T follicular helper cell (primary cell): ENCODE results near the gene ERAL1.
"Not testable (repeated sequence)": the region's sequence is repeated elsewhere in the genome, so short reads cannot be mapped to it uniquely, and the experiment has no call there.

Experiments used
- DNase-seq: peaks from one replicate; pipeline ENCODE4 v3.0.0-alpha.2; 2020; ENCODE audit warnings: low read depth

Gene ERAL1

DNA sequence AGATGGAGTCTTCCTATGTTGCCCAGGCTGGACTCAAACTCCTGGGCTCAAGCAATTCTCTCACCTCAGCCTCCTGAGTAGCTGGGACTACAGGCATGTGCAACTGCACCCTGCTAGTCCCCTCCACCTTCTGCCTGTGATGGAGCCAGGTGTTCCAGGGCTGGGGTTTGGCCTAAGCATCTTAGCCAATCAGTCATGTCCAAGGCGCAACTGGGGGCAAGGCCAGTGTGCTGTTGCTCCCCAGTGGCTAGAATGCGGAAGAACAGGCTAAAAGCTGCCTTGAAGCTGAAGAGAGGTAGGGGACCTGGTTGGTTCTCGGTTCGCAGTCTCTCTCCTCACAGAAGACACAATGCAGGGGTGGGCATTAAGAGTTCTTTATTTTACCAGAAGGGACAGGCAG lies 24.2 kb downstream of the ERAL1 start:
- no peak for DNase-seq

DNA sequence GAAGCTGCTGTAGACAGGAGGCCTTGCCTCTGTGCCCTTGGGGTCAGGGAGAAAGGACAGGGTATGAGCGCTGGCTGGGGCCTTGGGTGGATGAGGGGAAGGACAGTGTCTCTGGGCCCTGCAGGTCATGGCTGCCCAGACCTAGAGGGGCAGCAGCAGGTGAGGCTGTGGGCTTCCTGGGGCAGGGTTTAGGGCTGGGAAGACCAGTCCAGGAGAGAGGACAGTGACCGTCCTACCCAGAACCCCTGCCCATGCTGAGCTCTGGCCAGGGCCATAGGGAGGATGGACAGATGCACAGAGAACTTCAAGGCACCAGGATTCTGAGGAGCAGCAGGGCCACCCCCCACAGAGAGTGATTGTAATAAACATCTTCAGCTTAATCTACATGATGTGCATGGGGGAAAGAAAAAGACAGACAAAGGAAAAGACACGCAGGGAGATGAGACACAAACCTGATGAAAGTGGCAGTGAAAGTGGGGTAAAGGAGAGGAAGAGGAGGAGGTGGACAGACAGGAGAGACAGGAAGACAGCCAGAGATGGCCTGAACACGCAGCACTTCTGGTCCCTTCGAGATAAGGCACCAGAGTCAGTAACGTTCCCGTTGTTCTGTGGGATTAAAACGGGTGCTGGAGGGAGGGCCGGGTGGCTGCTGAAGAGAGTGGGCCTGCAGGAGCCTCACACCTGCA lies 25.2 kb downstream of the ERAL1 start:
- DNase-seq, result no peak

GRCh38 chr17:28880572-28880945 lies 25.7 kb downstream of the ERAL1 start:
- DNase-seq, result no peak

GRCh38 chr17:28881533-28882056 lies 26.8 kb downstream of the ERAL1 start:
- DNase-seq, result no peak

DNA sequence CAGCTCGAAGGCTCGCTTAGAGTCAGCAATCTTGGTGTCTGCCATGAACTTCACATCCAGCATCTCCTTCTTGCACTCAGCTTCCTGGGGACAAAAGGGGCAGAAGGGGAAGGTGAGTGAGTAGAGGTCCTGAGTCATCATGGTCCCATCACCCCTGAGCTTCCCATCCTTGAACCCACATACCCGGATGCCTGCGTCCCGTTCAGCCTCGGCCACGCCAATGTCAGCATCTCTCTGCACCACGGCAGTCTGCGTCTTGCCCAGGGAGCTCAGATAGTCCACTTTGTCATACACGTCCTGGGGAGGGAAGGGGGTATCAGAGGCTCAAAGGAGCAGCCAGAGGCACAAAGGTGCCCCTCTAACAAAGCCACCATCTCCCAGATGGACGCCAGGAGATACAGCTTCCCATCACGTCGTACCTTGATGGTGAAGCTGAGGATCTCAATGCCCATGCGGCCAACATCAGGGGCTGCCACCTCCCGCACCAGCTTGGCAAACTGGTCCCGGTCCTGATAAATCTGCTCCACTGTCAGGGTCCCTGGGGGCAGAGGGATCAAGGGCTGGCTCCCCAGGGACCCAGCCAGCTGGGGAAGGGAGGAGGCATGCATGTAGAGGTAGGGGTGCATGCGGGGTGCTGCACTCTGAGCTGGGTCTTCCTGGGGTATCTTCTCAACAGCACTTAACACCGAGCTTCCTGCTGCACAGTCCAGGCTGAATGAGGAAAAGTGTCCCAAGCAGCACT lies 27.5 kb downstream of the ERAL1 start:
- no peak for DNase-seq

DNA sequence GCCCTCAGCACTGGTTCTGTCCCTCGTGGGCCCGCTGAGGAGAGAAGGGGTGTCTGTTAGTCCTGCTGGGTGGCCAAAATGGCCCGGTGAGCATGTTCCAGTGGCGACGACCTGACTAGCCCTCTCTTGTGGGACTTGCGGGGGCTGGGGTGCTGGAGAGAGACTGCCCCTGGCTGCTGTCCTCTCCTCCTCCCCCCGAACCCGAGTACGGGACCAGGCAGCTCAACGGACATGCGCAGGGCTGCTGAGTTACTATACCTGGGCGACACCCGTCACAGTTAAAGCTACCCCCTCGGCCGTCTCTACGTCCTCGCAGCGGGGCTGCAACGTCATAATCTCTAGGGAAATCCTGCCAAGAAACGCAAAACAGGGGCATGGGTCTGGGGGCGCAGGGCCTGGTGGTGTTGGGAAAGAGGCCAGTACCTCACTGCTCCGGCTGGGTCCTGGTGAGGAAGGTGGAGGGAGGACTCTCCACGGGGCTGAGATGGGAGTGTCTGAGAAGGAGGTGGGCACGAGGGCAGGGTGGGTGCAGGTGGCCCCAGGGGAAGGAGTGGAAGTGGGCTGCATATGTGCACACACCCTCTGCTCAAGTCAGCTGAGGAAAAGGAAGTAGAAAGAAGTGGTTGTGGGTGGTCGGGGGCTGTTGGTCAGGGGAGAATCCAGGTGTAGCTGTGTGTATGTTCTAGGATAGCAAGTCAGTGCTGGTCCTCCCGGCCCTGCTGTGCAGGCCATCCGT lies 29.3 kb downstream of the ERAL1 start:
- DNase-seq, result no peak

DNA sequence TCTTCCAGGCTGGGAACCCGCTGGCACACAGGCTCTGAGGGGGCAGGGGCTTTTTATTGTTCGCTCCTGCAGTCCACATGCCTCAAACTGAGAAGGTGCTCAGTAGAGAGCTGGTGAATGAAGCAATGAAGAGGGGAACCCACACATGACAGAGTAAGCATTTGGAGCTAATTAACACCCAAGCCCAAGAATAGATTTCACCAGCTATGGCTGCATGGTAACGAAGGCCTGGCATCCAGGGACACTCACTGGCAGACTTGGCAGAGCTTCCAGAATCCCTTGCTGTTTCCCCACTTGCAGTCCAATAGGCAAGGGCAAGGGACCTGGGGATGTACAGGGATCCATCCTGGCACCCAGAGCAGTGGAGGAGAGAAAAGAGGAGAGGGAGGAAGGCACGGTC lies 30.5 kb downstream of the ERAL1 start:
- DNase-seq, result no peak

DNA sequence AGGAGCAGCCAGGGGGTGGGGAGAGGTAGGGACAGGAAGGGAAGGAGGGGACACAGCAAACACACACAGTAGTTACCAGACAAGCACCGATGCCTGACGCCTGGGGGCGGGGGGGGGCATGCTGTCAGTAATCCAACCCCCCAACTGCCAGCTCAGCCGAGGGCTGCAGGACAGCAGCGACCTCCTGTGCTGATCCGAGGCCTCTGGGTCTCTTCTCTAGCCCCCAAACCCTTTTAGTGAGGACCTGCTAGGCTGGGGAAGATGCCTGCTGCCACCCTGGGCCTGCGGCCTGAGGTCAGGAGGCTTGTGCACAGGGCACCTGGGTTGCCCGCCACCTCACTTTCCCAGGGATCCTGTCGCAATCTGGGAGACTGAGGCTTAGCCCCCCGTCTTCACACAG lies 31.1 kb downstream of the ERAL1 start:
- no peak for DNase-seq

- DNase-seq, result no peak
Observed at GRCh38 chr17:28887871-28888471, 33.2 kb downstream of the ERAL1 start.

DNA sequence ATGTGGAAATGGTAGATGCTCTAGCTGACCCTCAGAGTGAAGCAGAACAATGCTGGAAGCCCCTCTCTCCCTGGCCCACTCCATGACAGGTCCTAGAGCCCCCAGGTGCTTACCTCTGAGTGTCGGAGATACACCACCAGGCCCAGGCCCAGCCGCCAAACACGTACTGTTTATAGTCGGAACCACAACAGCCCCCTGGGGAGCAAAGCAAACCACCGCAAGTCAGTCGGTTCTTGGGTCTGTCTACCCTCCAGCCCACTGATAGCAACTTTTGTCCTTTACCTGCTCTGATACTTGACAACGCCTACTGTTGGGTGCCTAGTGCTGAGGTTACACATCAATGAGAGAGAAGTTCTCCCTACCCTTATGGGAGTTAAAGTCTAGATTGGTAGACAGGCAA lies 34.0 kb downstream of the ERAL1 start:
- DNase-seq, result no peak

DNA sequence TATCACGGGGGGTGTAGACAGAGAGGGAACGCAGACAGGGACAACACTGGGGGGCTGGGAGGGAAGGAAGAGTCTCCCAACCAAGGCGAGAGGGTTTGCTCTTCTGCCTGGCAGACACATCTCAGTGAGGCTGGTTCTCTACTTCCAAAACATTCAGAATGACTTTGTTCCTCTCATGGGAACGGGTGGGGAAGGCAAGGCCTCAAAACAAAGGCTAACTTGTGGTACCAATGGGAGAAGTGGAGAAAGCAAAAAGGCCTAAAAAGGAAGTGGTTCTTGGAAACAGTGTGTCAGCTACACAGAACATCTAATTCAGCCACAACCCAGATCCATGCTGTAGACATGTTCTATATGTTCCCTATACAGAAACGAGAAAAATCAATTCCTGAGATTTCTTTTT lies 35.2 kb downstream of the ERAL1 start:
- no peak for DNase-seq

GRCh38 chr17:28891201-28891600 lies 36.4 kb downstream of the ERAL1 start:
- DNase-seq, result no peak

- DNase-seq, result no peak
Observed at GRCh38 chr17:28892024-28892423, 37.2 kb downstream of the ERAL1 start.

GRCh38 chr17:28893248-28894183 lies 38.7 kb downstream of the ERAL1 start:
- not testable (repeated sequence) for DNase-seq

GRCh38 chr17:28895794-28896447 lies 41.1 kb downstream of the ERAL1 start:
- DNase-seq, result no peak

- DNase-seq, result no peak
Observed at GRCh38 chr17:28896491-28896883, 41.7 kb downstream of the ERAL1 start.

DNA sequence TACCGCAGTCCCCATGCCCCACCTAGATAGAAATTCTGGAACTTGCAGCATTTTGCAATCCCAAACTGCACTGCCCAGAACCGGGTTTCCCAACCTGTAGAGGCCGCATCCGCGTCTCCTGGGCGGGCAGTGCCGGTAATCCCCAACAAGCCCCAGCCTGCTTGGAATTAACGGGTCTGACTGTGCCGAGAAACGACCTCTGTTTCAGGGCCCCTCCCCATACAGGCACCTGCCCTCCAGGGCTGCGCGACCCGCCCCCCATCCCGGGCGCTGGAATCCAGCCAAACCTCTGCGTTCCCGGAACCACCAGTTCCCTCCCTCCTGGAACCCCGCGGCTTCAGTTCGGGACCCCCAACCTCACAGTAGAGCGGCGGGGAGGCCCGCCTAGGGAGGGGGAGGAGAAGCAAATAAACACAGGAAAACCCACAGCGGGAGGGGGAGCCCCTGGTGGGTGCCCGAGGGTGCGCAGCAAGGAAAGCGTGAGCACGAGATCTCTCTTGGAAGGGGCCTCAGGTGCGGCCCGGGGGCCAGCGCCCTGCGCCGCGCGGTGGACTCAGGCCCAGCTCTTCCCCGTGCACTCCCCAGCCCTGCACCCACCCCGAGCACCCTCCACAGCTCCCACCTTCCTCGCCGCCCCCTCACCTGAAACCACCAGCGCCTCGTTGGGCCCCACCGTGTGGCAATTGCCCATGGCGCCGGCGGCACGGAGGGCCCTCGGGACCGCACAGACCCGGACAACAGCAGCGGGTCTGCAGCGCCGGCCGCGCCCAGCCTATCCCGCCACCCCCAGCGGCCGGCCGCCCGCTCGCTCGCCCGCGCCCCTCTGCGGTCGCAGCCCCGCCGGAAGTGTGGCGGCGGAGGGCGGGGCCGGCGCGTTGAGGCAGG lies 42.3 kb downstream of the ERAL1 start, which contains the start of gene FLOT2:
FLOT2 (minus strand) TSS at position 850 of the 885 bp plus-strand sequence; CDS start at position 691, 159 bp downstream.
- DNase-seq, result peak; percentile 58

- no peak for DNase-seq
Observed at GRCh38 chr17:28897769-28898526, 43.1 kb downstream of the ERAL1 start.

- DNase-seq, result no peak
Observed at GRCh38 chr17:28898527-28898955, 43.7 kb downstream of the ERAL1 start.
